Stimulated activated CD4-positive, alpha-beta T cell treated with anti-CD3 and anti-CD28 coated beads, TNF-alpha, amount 100 ng/mL, for 1 hour (primary cell): ENCODE data around the gene RSRC1.
"Not testable (repeated sequence)": the region's sequence is repeated elsewhere in the genome, so short reads cannot be mapped to it uniquely, and the experiment has no call there.

Source experiments
- DNase-seq, 3 donors: peaks; one replicate each; pipeline ENCODE4 v3.0.0-alpha.2; 2020; ENCODE audit warnings: low read depth in 3 of 3, low spot score in 1 of 3

Gene RSRC1

GRCh38 chr3:158455406-158455805 is 345.5 kb downstream of the RSRC1 start:
- no peak for DNase-seq

- no peak for DNase-seq
Observed at GRCh38 chr3:158456114-158456513, 346.2 kb downstream of the RSRC1 start.

GRCh38 chr3:158458464-158458863 is 348.6 kb downstream of the RSRC1 start:
- DNase-seq = no peak

DNA sequence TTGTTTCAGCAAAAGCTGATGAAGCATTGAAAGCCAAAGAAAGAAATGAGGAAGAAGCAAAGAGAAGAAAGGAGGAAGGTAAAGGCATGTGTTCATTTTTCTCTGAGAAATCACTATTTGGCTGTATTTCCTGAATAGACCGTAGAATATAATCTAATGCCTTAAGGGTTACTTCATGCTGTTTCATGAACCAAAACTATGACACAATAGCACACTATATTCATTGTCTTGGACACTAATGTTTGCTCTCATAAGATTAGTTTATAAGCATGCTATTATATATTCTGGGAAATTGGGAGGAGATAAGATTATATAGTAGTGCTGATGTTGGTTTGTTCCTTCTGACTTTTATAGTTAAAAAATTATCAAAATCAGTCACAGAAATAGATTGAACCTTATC is 351.0 kb downstream of the RSRC1 start:
- no peak for DNase-seq

DNA sequence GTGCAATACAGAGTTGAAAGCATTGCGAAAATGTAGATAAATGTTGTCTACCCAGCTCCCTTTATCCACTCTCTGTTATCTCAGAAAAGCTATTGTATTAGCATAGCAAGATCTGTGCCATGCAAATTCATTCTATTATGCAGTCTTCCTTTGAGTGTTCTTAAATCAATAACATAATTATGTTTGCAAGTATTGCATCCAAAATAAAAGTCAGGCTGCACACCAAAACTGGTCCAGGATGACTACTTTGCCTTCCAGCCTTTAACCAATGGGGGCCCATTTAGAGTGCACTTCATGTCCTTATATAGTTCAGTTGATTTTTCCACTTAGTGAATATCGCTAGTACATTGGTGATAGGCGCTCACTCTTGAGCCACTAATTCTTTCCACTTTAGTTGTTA is 353.7 kb downstream of the RSRC1 start:
- no peak for DNase-seq

GRCh38 chr3:158465074-158465473 is 355.2 kb downstream of the RSRC1 start:
- DNase-seq = no peak

DNA sequence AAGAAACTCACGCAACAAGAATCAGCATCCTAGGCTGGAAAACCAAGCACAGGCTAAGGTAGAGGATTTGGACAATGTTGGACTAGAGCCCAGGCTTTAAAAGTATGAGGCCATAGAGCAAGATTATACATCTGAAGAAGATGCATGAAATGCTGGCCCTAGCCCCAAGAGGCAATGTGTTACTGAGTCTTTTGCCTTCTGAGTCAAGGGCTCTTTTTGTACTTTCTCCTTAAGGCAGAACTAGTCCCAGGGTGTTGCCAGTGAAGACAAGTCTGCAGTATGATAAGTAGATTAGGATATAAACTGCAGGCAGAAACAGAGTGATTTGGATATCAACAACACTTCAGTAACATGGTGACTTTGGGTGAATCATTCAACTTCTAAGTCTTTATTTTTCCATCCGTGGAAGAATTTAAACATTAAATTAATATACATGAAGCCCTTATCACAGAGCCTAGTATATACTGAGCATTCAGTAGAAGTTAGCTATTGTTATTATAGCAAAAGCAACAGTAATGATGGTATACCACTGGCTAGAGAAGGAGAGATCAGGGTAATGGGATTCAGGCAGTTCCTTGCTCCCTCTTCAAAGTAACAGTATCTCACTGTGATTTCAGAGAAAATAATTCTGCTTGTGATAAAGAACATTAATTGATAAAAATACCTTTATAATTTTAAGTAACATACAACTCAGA is 361.2 kb downstream of the RSRC1 start:
- no peak for DNase-seq

GRCh38 chr3:158471639-158472294 is 361.9 kb downstream of the RSRC1 start:
- DNase-seq = no peak

- DNase-seq = no peak
Observed at GRCh38 chr3:158479051-158479450, 369.2 kb downstream of the RSRC1 start.

- no peak for DNase-seq
Observed at GRCh38 chr3:158483701-158484235, 373.9 kb downstream of the RSRC1 start.

GRCh38 chr3:158486200-158486599 is 376.3 kb downstream of the RSRC1 start:
- DNase-seq = no peak

DNA sequence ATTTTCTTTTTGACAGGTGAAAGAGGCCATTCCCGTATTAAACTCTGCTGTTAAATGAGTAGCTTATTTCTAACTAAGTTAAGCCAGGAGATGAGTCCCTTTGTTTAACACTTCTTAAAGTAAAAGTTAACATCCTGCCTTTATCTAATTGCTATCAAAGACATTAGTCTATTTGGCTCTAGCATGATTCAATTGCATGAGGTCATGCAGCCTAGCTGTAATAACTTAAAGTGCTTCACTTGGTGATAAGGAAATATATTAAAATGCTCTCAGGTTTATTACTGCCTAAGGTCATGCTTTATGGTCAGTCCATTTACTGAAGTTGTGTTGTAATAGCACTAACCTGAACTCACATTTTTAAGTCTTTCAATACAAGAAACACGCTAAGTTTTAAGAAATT is 378.8 kb downstream of the RSRC1 start:
- DNase-seq = no peak

DNA sequence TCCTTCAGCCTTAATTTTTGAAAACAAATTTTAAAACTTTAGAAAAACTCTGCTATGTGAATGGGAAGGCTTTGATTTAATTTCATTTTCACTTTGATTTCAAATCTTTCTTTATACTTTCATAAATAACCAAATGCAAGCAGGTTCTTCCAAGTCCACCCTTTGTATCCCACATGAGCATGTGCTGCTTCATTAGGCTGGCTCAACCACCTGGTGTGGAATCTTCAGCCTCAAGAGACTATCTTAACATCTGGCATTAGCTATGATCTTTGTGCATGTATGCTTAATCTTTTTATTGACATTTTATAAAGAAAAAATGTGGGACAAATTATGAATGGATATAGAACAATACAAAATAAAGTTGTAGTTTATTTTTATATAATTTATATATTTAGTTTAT is 379.3 kb downstream of the RSRC1 start:
- DNase-seq = no peak

- DNase-seq = no peak
Observed at GRCh38 chr3:158491968-158492367, 382.1 kb downstream of the RSRC1 start.

GRCh38 chr3:158492685-158493084 is 382.8 kb downstream of the RSRC1 start:
- DNase-seq = no peak

DNA sequence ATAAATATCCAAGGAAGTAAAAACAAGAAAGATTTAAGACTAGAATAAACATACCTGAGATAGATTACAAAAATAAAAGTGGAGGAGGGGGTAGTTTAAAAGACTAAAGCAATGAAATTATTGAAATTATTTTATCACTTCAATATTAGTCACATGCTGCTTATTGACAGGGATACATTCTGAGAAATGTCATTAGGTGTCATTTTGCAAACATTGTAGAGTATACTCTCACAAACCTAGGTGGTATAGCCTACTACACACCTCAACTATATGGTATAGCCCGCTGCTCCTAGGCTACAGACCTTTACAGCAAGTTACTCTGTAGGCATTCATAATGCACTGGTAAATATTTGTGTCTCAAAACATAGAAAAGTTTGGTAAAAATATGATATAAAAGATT is 384.0 kb downstream of the RSRC1 start:
- no peak for DNase-seq

- no peak for DNase-seq
Observed at GRCh38 chr3:158494673-158495072, 384.8 kb downstream of the RSRC1 start.

DNA sequence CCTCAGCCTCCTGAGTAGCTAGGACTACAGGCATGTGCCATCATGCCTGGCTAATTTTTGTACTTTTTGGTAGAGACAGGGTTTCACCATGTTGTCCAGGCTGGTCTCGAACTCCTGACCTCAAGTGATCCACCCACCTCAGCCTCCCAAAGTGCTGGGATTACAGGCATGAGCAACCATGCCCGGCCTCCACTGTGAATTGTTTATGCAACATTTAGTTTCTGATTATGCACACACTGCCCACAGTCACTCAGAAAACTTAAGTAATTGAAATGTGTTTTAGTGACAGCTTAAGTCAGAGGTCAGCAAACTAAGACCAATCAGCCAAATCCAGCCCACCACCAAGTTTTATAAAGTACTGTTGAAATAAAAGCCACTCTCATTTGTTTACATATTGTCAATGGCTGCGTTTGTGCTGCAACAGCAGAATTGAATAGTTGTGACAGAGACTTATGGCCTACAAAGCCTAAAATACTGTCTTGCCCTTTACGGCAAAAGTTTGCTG is 385.6 kb downstream of the RSRC1 start:
- DNase-seq = not testable (repeated sequence)

DNA sequence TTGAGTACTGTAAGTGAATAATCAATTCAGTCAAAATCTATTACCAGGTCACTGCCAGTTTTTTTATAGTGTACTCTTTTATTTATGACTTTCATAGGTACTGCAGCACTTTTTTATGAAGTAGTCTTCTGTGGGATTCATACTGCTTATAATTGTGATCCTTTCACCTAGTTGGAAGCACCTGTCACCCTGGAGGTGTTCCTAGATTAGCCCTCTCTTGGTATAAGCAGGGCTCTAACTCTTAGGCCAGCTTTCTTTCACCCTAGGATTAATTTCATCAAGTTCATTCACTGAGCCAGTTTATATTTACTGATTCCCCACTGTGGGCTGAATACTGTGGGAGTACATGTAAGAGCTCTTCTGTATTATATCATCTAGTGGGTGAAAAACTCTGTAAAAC is 395.2 kb downstream of the RSRC1 start:
- DNase-seq = no peak

DNA sequence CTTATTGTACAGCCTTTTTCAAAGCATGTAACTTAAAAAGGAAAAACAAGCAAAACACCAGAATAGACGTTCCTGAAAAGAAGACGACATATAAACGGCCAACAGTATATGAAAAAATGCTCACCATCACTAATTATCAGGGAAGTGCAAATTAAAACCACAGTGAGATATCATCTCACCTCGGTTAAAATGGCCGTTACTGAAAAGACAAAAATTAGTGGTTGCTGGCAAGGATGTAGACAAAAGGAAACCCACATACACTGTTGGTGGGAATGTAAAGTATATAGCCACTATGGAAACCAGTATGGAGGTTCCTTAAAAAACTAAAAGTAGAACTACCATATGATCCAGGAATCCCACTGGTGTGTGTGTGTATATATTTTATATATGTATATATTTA is 396.6 kb downstream of the RSRC1 start:
- DNase-seq = no peak

DNA sequence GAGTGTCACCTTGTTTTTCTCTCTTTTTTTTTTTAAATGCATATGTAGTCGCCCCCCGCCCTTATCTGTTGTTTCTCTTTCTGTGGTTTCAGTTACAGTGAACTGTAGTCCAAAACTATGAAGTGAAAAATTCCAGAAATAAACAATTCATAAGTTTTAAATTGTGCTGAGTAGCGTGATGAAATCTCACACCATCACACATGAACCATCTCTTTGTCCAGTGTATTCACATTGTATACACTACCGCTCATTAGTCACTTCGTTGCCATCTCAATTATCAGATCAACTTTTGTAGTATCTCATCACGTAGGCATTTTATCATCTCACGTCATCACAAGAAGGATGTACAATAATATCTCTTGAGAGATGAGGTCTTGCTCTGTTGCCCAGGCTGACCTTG is 398.6 kb downstream of the RSRC1 start:
- DNase-seq = no peak

- DNase-seq = no peak
Observed at GRCh38 chr3:158509891-158510290, 400.0 kb downstream of the RSRC1 start.

DNA sequence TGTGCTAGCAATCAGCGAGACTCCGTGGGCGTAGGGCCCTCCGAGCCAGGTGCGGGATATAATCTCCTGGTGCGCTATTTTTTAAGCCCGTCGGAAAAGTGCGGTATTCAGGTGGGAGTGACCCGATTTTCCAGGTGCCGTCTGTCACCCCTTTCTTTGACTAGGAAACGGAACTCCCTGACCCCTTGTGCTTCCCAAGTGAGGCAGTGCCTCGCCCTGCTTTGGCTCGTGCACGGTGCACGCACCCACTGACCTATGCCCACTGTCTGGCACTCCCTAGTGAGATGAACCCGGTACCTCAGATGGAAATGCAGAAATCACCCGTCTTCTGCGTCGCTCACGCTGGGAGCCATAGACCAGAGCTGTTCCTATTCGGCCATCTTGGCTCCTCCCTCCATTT is 406.8 kb downstream of the RSRC1 start:
- not testable (repeated sequence) for DNase-seq
